SK-N-MC (cell line): ENCODE results near the gene EPB41L4A.
A peak's percentile ranks its signal among the peaks of the same experiment; 100 is the strongest.

Experiments
- DNase-seq: peaks from one replicate; pipeline ENCODE4 v3.0.0-alpha.2; 2011; ENCODE audit warnings: low read depth, low spot score
- H3K27ac ChIP-seq: fragments of 200-600 bp; sonication (generic); 2 replicates; pipeline ENCODE4 v1.5.1; 2016; ENCODE audit warnings: mixed run types
- H3K36me3 ChIP-seq: fragments of 200-600 bp; sonication (generic); 2 replicates; pipeline ENCODE4 v1.6.1; 2017; ENCODE audit warnings: antibody characterized with exemption, low read length, mixed read lengths; ENCODE audit not compliant: insufficient read depth
- H3K4me3 ChIP-seq: fragments of 200-600 bp; sonication (generic); 2 replicates; pipeline ENCODE4 v1.5.1; 2016
- H3K9ac ChIP-seq: fragments of 200-600 bp; sonication (generic); 2 replicates; pipeline ENCODE4 v1.8.0; 2017; ENCODE audit warnings: mixed run types, mixed read lengths; ENCODE audit not compliant: insufficient read length
- H3K9me3 ChIP-seq: fragments of 200-600 bp; sonication (generic); 2 replicates; pipeline ENCODE4 v1.6.1; 2017; ENCODE audit warnings: low read depth, mild to moderate bottlenecking, antibody characterized with exemption, low read length, moderate library complexity, mixed read lengths
- EZH2 ChIP-seq: fragments of 200-600 bp; sonication (generic); IDR thresholded peaks from one replicate; pipeline ENCODE4 v1.6.1; 2017; ENCODE audit warnings: antibody characterized with exemption
- FOXP2 ChIP-seq: optimal IDR thresholded peaks from 2 replicates; pipeline ENCODE3; 2011; ENCODE audit warnings: mild to moderate bottlenecking, moderate library complexity; ENCODE audit not compliant: insufficient read depth; ENCODE audit errors: extremely low read length, control extremely low read depth
- POLR2AphosphoS5 ChIP-seq: IDR thresholded peaks from 2 replicates; pipeline ENCODE4 v1.6.1; 2012; ENCODE audit warnings: mild to moderate bottlenecking, low read depth, low read length, borderline replicate concordance

The EPB41L4A gene

GRCh38 chr5:112174959-112175594 lies 244.0 kb downstream of the EPB41L4A start:
- Histone ChIP-seq H3K4me3 (peak overlapping the region; percentile 51), H3K36me3 (no peaks in the 10 kb centered on the region), H3K9me3 (no peaks in the 10 kb centered on the region), H3K27ac (no peak overlapping the region), H3K9ac (no peak overlapping the region)
- DNase-seq = peak; percentile 40
- no peak for TF ChIP-seq FOXP2
- no peak for TF ChIP-seq EZH2
- TF ChIP-seq POLR2AphosphoS5 = no peak

- DNase-seq = no peak
- peak overlapping the region; percentile 53 for H3K27ac ChIP-seq
- no peaks in the 10 kb centered on the region for H3K9me3 ChIP-seq
- H3K4me3 ChIP-seq = no peak overlapping the region
- H3K9ac ChIP-seq = no peak overlapping the region
- H3K36me3 ChIP-seq = peaks cover 54% of the 10 kb centered on the region
- TF ChIP-seq EZH2 (no peak), FOXP2 (no peak), POLR2AphosphoS5 (no peak)
Measured at GRCh38 chr5:112165897-112166737, 253.0 kb downstream of the EPB41L4A start.

- H3K9me3 ChIP-seq = no peaks in the 10 kb centered on the region
- H3K27ac ChIP-seq = no peak overlapping the region; the same call in 1 of the 2 replicates
- H3K36me3 ChIP-seq = peaks cover 54% of the 10 kb centered on the region
- DNase-seq = no peak
- H3K4me3 ChIP-seq = no peak overlapping the region
- no peak; the same call in 1 of the 2 replicates for TF ChIP-seq POLR2AphosphoS5
- TF ChIP-seq EZH2 = no peak
- no peak for TF ChIP-seq FOXP2
- H3K9ac ChIP-seq = no peak overlapping the region
Measured at GRCh38 chr5:112165399-112165798, 253.7 kb downstream of the EPB41L4A start.

GRCh38 chr5:112163435-112163834 lies 255.6 kb downstream of the EPB41L4A start:
- H3K27ac ChIP-seq = no peak overlapping the region
- peaks cover 54% of the 10 kb centered on the region for H3K36me3 ChIP-seq
- no peak for TF ChIP-seq POLR2AphosphoS5
- no peak for TF ChIP-seq FOXP2
- no peak for TF ChIP-seq EZH2

GRCh38 chr5:112161392-112161748 lies 257.7 kb downstream of the EPB41L4A start:
- no peak for DNase-seq
- Histone ChIP-seq H3K36me3 (peaks cover 50% of the 10 kb centered on the region), H3K9me3 (no peaks in the 10 kb centered on the region), H3K9ac (peak overlapping the region; percentile 96), H3K27ac (peak overlapping the region; percentile 49), H3K4me3 (peak overlapping the region; percentile 92)
- no peak for TF ChIP-seq POLR2AphosphoS5
- TF ChIP-seq EZH2 = no peak
- no peak for TF ChIP-seq FOXP2

More at GRCh38 chr5:112163435-112163834, 255.6 kb downstream of the EPB41L4A start:
- Histone ChIP-seq H3K9ac (no peak overlapping the region), H3K9me3 (no peaks in the 10 kb centered on the region), H3K4me3 (no peak overlapping the region)
- no peak for DNase-seq

GRCh38 chr5:112160652-112161391 lies 258.3 kb downstream of the EPB41L4A start:
- DNase-seq = peak; percentile 68
- peak overlapping the region; percentile 49 for H3K27ac ChIP-seq
- no peaks in the 10 kb centered on the region for H3K9me3 ChIP-seq
- TF ChIP-seq EZH2 (no peak), FOXP2 (peak; percentile 66), POLR2AphosphoS5 (peak; percentile 99)
- H3K9ac ChIP-seq = peak overlapping the region; percentile 96
- H3K4me3 ChIP-seq = peak overlapping the region; percentile 92
- H3K36me3 ChIP-seq = peaks cover 45% of the 10 kb centered on the region

- TF ChIP-seq POLR2AphosphoS5 (no peak), EZH2 (no peak), FOXP2 (no peak)
- no peaks in the 10 kb centered on the region for H3K9me3 ChIP-seq
- H3K4me3 ChIP-seq = no peak overlapping the region
- no peak overlapping the region for H3K9ac ChIP-seq
- no peak overlapping the region for H3K27ac ChIP-seq
- peaks cover 32% of the 10 kb centered on the region for H3K36me3 ChIP-seq
- no peak for DNase-seq
Measured at GRCh38 chr5:112159435-112159834, 259.6 kb downstream of the EPB41L4A start.

GRCh38 chr5:112156211-112156610 lies 262.9 kb downstream of the EPB41L4A start:
- H3K9me3 ChIP-seq = no peaks in the 10 kb centered on the region
- no peak for DNase-seq
- TF ChIP-seq FOXP2 = no peak
- TF ChIP-seq EZH2 = no peak
- TF ChIP-seq POLR2AphosphoS5 = no peak
- no peak overlapping the region for H3K27ac ChIP-seq
- H3K9ac ChIP-seq = no peak overlapping the region
- H3K4me3 ChIP-seq = no peak overlapping the region
- no peaks in the 10 kb centered on the region for H3K36me3 ChIP-seq
